ENCODE data around the gene TRIM52.

DNA sequence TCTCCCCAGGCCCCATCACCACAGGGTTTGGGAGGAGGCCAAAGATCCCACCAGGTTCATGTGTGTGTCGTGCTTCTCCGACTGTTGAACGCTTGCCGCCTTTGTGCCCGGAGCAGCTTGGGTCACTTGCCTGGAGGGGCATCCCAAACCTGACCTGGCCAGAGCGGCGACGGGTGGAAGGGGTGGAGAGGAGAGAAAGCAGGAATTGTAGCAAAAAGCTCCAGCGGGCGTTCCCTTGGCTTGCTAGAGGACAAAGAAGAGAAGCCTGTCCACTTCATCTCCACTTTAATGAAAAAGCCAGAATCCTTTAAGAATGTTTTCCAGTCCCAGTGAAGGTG lies 40.8 kb downstream of the TRIM52 start:
- no peak for TF ChIP-seq CTCF (IDR thresholded peaks at IDR 0.05)
- TF ChIP-seq POLR2AphosphoS5 (IDR thresholded peaks at IDR 0.05; ENCODE audit: low read depth, low read length) = no peak
- no peak for TF ChIP-seq SIN3A (IDR thresholded peaks at IDR 0.05; ENCODE audit: borderline replicate concordance, insufficient read depth, low read depth, low read length)
- TF ChIP-seq, protein P1, sequence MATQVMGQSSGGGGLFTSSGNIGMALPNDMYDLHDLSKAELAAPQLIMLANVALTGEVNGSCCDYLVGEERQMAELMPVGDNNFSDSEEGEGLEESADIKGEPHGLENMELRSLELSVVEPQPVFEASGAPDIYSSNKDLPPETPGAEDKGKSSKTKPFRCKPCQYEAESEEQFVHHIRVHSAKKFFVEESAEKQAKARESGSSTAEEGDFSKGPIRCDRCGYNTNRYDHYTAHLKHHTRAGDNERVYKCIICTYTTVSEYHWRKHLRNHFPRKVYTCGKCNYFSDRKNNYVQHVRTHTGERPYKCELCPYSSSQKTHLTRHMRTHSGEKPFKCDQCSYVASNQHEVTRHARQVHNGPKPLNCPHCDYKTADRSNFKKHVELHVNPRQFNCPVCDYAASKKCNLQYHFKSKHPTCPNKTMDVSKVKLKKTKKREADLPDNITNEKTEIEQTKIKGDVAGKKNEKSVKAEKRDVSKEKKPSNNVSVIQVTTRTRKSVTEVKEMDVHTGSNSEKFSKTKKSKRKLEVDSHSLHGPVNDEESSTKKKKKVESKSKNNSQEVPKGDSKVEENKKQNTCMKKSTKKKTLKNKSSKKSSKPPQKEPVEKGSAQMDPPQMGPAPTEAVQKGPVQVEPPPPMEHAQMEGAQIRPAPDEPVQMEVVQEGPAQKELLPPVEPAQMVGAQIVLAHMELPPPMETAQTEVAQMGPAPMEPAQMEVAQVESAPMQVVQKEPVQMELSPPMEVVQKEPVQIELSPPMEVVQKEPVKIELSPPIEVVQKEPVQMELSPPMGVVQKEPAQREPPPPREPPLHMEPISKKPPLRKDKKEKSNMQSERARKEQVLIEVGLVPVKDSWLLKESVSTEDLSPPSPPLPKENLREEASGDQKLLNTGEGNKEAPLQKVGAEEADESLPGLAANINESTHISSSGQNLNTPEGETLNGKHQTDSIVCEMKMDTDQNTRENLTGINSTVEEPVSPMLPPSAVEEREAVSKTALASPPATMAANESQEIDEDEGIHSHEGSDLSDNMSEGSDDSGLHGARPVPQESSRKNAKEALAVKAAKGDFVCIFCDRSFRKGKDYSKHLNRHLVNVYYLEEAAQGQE (IDR thresholded peaks at IDR 0.05; ENCODE audit: insufficient read depth in 1 of 2, low read depth in 2 of 2, low read length in 1 of 2) = no peak
- TF ChIP-seq TCF7L2 (IDR thresholded peaks at IDR 0.05; ENCODE audit: low read depth, low read length) = no peak
